H9 (cell line): Measurements from ENCODE around the gene EEF1G. TPM values are rescaled to one million over a fixed set of nuclear protein-coding genes. Genes with fewer than 3 reads are reported as not detected.
"Not testable (repeated sequence)": the region's sequence is repeated elsewhere in the genome, so short reads cannot be mapped to it uniquely, and the experiment has no call there.

Source experiments
- DNase-seq: peaks from one replicate; pipeline ENCODE4 v3.0.0-alpha.2; 2017
- H2AFZ ChIP-seq: one replicate; pipeline ENCODE4 v1.6.1; 2013; ENCODE audit warnings: mild to moderate bottlenecking, low read length, control low read depth, moderate library complexity
- H2AK5ac ChIP-seq: 2 replicates; pipeline ENCODE4 v1.6.1; 2013; ENCODE audit warnings: low read length, control low read depth, mixed read lengths; ENCODE audit not compliant: insufficient read length
- H2BK120ac ChIP-seq: one replicate; pipeline ENCODE4 v1.6.1; 2013; ENCODE audit warnings: low read depth, mild to moderate bottlenecking, low read length, control low read depth, inconsistent platforms; ENCODE audit not compliant: poor library complexity, severe bottlenecking
- H2BK12ac ChIP-seq: 2 replicates; pipeline ENCODE4 v1.6.1; 2013; ENCODE audit warnings: low read length, control low read depth, mixed read lengths, low read depth; ENCODE audit not compliant: insufficient read length
- H2BK15ac ChIP-seq: 2 replicates; pipeline ENCODE4 v1.6.1; 2013; ENCODE audit warnings: low read depth, low read length, control low read depth
- H2BK20ac ChIP-seq: one replicate; pipeline ENCODE4 v1.6.1; 2013; ENCODE audit warnings: low read depth, mild to moderate bottlenecking, low read length, control low read depth, inconsistent platforms; ENCODE audit not compliant: poor library complexity, severe bottlenecking
- H2BK5ac ChIP-seq: 2 replicates; pipeline ENCODE4 v1.6.1; 2013; ENCODE audit warnings: low read length, control low read depth, mixed read lengths; ENCODE audit not compliant: insufficient read length
- H3K14ac ChIP-seq: 2 replicates; pipeline ENCODE4 v1.6.1; 2013; ENCODE audit warnings: low read length, control low read depth; ENCODE audit not compliant: insufficient read depth
- H3K18ac ChIP-seq: 2 replicates; pipeline ENCODE4 v1.6.1; 2013; ENCODE audit warnings: low read depth, mild to moderate bottlenecking, mixed read lengths, low read length, control low read depth; ENCODE audit not compliant: insufficient read length
- H3K23ac ChIP-seq: 2 replicates; pipeline ENCODE4 v1.6.1; 2013; ENCODE audit warnings: low read length, control low read depth, mixed read lengths, low read depth; ENCODE audit not compliant: insufficient read length
- H3K23me2 ChIP-seq: 2 replicates; pipeline ENCODE4 v1.6.1; 2013; ENCODE audit warnings: low read depth, mild to moderate bottlenecking, mixed read lengths, low read length, control low read depth; ENCODE audit not compliant: insufficient read length, poor library complexity, severe bottlenecking
- H3K27ac ChIP-seq: 2 replicates; pipeline ENCODE4 v1.5.1; 2013; ENCODE audit warnings: low read length, control low read depth, mixed read lengths, low read depth; ENCODE audit not compliant: insufficient read length
- H3K27me3 ChIP-seq: 2 replicates; pipeline ENCODE4 v1.6.1; 2013; ENCODE audit warnings: low read length, control low read depth, inconsistent platforms; ENCODE audit not compliant: insufficient read depth
- H3K4ac ChIP-seq: 2 replicates; pipeline ENCODE4 v1.6.1; 2013; ENCODE audit warnings: low read depth, mild to moderate bottlenecking, control low read depth, inconsistent platforms, low read length, moderate library complexity
- H3K4me1 ChIP-seq: 2 replicates; pipeline ENCODE4 v1.6.1; 2013; ENCODE audit warnings: low read length, control low read depth, inconsistent platforms; ENCODE audit not compliant: insufficient read depth
- H3K4me2 ChIP-seq: 2 replicates; pipeline ENCODE4 v1.6.1; 2013; ENCODE audit warnings: low read length, control low read depth, mixed read lengths; ENCODE audit not compliant: insufficient read length, insufficient read depth
- H3K56ac ChIP-seq: 2 replicates; pipeline ENCODE4 v1.6.1; 2013; ENCODE audit warnings: low read depth, mild to moderate bottlenecking, mixed read lengths, low read length, control low read depth; ENCODE audit not compliant: insufficient read length
- H3K79me1 ChIP-seq: 2 replicates; pipeline ENCODE4 v1.6.1; 2013; ENCODE audit warnings: low read depth, mild to moderate bottlenecking, moderate library complexity, low read length, control low read depth, inconsistent platforms; ENCODE audit not compliant: insufficient read depth, poor library complexity, severe bottlenecking
- H3K79me2 ChIP-seq: 2 replicates; pipeline ENCODE4 v1.6.1; 2013; ENCODE audit warnings: low read length, control low read depth, inconsistent platforms; ENCODE audit not compliant: insufficient read depth
- H3K9ac ChIP-seq: 2 replicates; pipeline ENCODE4 v1.6.1; 2013; ENCODE audit warnings: low read length, control low read depth, mixed read lengths; ENCODE audit not compliant: insufficient read length; ENCODE audit errors: extremely low read depth
- H3K9me3 ChIP-seq: one replicate; pipeline ENCODE4 v1.6.1; 2013; ENCODE audit warnings: low read depth, low read length, inconsistent platforms; ENCODE audit not compliant: control insufficient read depth
- H3T11ph ChIP-seq: one replicate; pipeline ENCODE4 v1.6.1; 2013; ENCODE audit warnings: mild to moderate bottlenecking, low read length, control low read depth, inconsistent platforms
- H4K20me1 ChIP-seq: one replicate; pipeline ENCODE4 v1.6.1; 2013; ENCODE audit not compliant: control insufficient read depth, insufficient read length, insufficient read depth
- H4K5ac ChIP-seq: 2 replicates; pipeline ENCODE4 v1.6.1; 2013; ENCODE audit warnings: low read depth, mild to moderate bottlenecking, mixed read lengths, low read length, control low read depth; ENCODE audit not compliant: insufficient read length
- H4K8ac ChIP-seq: replicated peaks from 2 replicates; pipeline ENCODE4 v1.6.1; 2013; ENCODE audit warnings: low read length, control low read depth, mixed read lengths, low read depth; ENCODE audit not compliant: insufficient read length
- H4K91ac ChIP-seq: 2 replicates; pipeline ENCODE4 v1.6.1; 2013; ENCODE audit warnings: low read depth, mild to moderate bottlenecking, moderate library complexity, mixed read lengths, low read length, control low read depth; ENCODE audit not compliant: insufficient read length
- H3K27ac Mint-ChIP-seq, 3 experiments: 2 replicates in 2 of 3; 3 replicates in 1 of 3; pipeline ENCODE4 v1.8.0; 2020 to 2021; ENCODE audit warnings: mixed read lengths in 3 of 3, mild to moderate bottlenecking in 1 of 3, moderate library complexity in 1 of 3
- H3K27me3 Mint-ChIP-seq: 2 replicates; pipeline ENCODE4 v1.8.0; 2021; ENCODE audit warnings: low read depth, mild to moderate bottlenecking, moderate library complexity, mixed read lengths
- H3K36me3 Mint-ChIP-seq, 3 experiments: 2 replicates in 2 of 3; 3 replicates in 1 of 3; pipeline ENCODE4 v1.8.0; 2020 to 2021; ENCODE audit warnings: low read depth in 3 of 3, mixed read lengths in 3 of 3; ENCODE audit not compliant: insufficient read depth in 1 of 3
- H3K4me1 Mint-ChIP-seq, 2 experiments: 2 replicates each; pipeline ENCODE4 v1.8.0; 2020; ENCODE audit warnings: mixed read lengths in 2 of 2
- H3K4me3 Mint-ChIP-seq, 2 experiments: 2 replicates in 1 of 2; 3 replicates in 1 of 2; pipeline ENCODE4 v1.8.0; 2020 to 2021; ENCODE audit warnings: mild to moderate bottlenecking in 2 of 2, mixed read lengths in 2 of 2, moderate library complexity in 1 of 2
- H3K9me3 Mint-ChIP-seq, 2 experiments: 2 replicates in 1 of 2; 3 replicates in 1 of 2; pipeline ENCODE4 v1.8.0; 2020; ENCODE audit warnings: mild to moderate bottlenecking in 2 of 2, mixed read lengths in 2 of 2, moderate library complexity in 1 of 2
- CTCF ChIP-seq: fragments of 200-600 bp; sonication (generic); conservative IDR thresholded peaks from 3 replicates; pipeline ENCODE4 v1.8.0; 2021; ENCODE audit warnings: antibody characterized with exemption, mild to moderate bottlenecking
- WGBS: extraction: QIAGEN DNeasy Blood & Tissue Kit; methylation state at CpG from one replicate; pipeline ENCODE4 v1.1.7; 2013; ENCODE audit warnings: missing lambda C conversion rate, low lambda C conversion rate, mixed read lengths; ENCODE audit not compliant: insufficient read length; ENCODE audit errors: extremely low coverage; 5-methylcytosine and 5-hydroxymethylcytosine counted together
- total RNA-seq: library from RNA; stranded (reverse); gene quantifications from 2 replicates; pipeline ENCODE4 v1.2.1, GENCODE V29; 2021

Gene EEF1G
- total RNA-seq, 1 experiment from 2014 or later = 1,790 TPM

- no peak overlapping the region for H4K5ac ChIP-seq
- no CpG with 5 or more reads among the region's 4 CpGs for WGBS
- Mint-ChIP-seq H3K4me1 (peaks cover 57 to 73% of the 10 kb centered on the region in 2 experiments), H3K4me3 (peak overlapping the region; percentile 36 to 68), H3K9me3 (no peaks in the 10 kb centered on the region; a peak in 2 of 5 replicates), H3K36me3 (peaks cover 5 to 25% (median 16%) of the 10 kb centered on the region in 3 experiments), H3K27ac (peak overlapping the region; percentile 74 to 99 (median 95)), H3K27me3 (peaks cover 40% of the 10 kb centered on the region)
- H2BK12ac ChIP-seq = peak overlapping the region; percentile 95
- H3K14ac ChIP-seq = peak overlapping the region; percentile 90
- no peaks in the 10 kb centered on the region for H3K79me2 ChIP-seq
- no peak overlapping the region for H3K23ac ChIP-seq
- H3K27ac ChIP-seq = peak overlapping the region; percentile 1
- no peaks in the 10 kb centered on the region for H3K9me3 ChIP-seq
- peaks cover 2% of the 10 kb centered on the region for H4K20me1 ChIP-seq
- H2AFZ ChIP-seq = no peak overlapping the region
- H3K23me2 ChIP-seq = no peaks in the 10 kb centered on the region
- peak overlapping the region; percentile 44 for H3K4me2 ChIP-seq
- H3K4me1 ChIP-seq = peaks cover 22% of the 10 kb centered on the region; the same call in 1 of the 2 replicates
- peak overlapping the region; percentile 46 for H3T11ph ChIP-seq
- H3K9ac ChIP-seq = peak overlapping the region; percentile 14
- DNase-seq = no peak
- H3K56ac ChIP-seq = no peak overlapping the region
- H2AK5ac ChIP-seq = no peak overlapping the region
- peak overlapping the region; percentile 93 for H2BK120ac ChIP-seq
- H3K18ac ChIP-seq = peak overlapping the region; percentile 95
- H3K79me1 ChIP-seq = no peaks in the 10 kb centered on the region
- peaks cover 15% of the 10 kb centered on the region for H3K27me3 ChIP-seq
- no peak overlapping the region for H2BK5ac ChIP-seq
- H4K8ac ChIP-seq = no peak overlapping the region
- peak overlapping the region; percentile 73 for H4K91ac ChIP-seq
- TF ChIP-seq CTCF = no peak
- H3K4ac ChIP-seq = peak overlapping the region; percentile 79; the same call in 1 of the 2 replicates
- peak overlapping the region; percentile 97 for H2BK20ac ChIP-seq
- H2BK15ac ChIP-seq = 0 out of 2 replicates have a peak overlapping the region, but pooled peaks have one; percentile 0
Observed at GRCh38 chr11:62552485-62553079, 21.1 kb downstream of the EEF1G start.

- Histone ChIP-seq H3K4ac (peak overlapping the region; percentile 2; the same call in 1 of the 2 replicates), H3K4me1 (peaks cover 14% of the 10 kb centered on the region; the same call in 1 of the 2 replicates), H2BK20ac (peak overlapping the region; percentile 95), H3K14ac (peak overlapping the region; percentile 9; the same call in 1 of the 2 replicates), H3K18ac (peak overlapping the region; percentile 80), H3K23me2 (peaks cover 18% of the 10 kb centered on the region), H3K27me3 (peaks cover 27% of the 10 kb centered on the region)
- H3K9ac ChIP-seq, H4K91ac ChIP-seq, H4K20me1 ChIP-seq, H2BK15ac ChIP-seq, H3K36me3 Mint-ChIP-seq, DNase-seq, H3K79me1 ChIP-seq, H2BK12ac ChIP-seq, H3K79me2 ChIP-seq, H4K5ac ChIP-seq, H2AFZ ChIP-seq, H4K8ac ChIP-seq, H3K56ac ChIP-seq, H3K23ac ChIP-seq, H3K9me3 ChIP-seq, H3T11ph ChIP-seq, H3K4me2 ChIP-seq, H2AK5ac ChIP-seq, H3K9me3 Mint-ChIP-seq, H2BK5ac ChIP-seq, H3K27ac ChIP-seq, H2BK120ac ChIP-seq: not testable (repeated sequence)
- H3K27ac Mint-ChIP-seq = peak overlapping the region in 1 of 3 experiments; percentile 71; a peak in 1 of 7 replicates
- peaks cover 56% of the 10 kb centered on the region for H3K27me3 Mint-ChIP-seq
- H3K4me1 Mint-ChIP-seq = peaks cover 43 to 58% of the 10 kb centered on the region in 2 experiments
- WGBS = no CpG with 5 or more reads among the region's 2 CpGs
- H3K4me3 Mint-ChIP-seq = 0 out of 5 replicates have a peak overlapping the region, but pooled peaks of 1 of the 2 experiments have one; percentile 4
Observed at GRCh38 chr11:62550478-62550877, 23.2 kb downstream of the EEF1G start.
